Thoracic aorta (tissue), 2 donors: ENCODE results near the gene CTSE. TPM values are rescaled to one million over a fixed set of nuclear protein-coding genes. Genes with fewer than 3 reads are reported as not detected.

Source experiments
- ATAC-seq: fragments of 150-250 bp; one replicate; pipeline ENCODE4 v1.8.0; 2017; ENCODE audit warnings: low read depth; ENCODE audit not compliant: insufficient number of reproducible peaks, low FRiP score
- DNase-seq: peaks from one replicate; pipeline ENCODE4 v3.0.0-alpha.2; 2020; ENCODE audit warnings: low spot score
- H3K27ac ChIP-seq, 2 donors: fragments of 200-600 bp; sonication (generic); 1 replicate in 1 of 2; 2 replicates in 1 of 2; pipeline ENCODE4 v1.5.1; 2016; ENCODE audit warnings: mild to moderate bottlenecking in 2 of 2, moderate library complexity in 2 of 2
- H3K27me3 ChIP-seq: fragments of 200-600 bp; sonication (generic); replicated peaks from 2 replicates; pipeline ENCODE4 v1.6.0; 2016; ENCODE audit warnings: mild to moderate bottlenecking; ENCODE audit not compliant: insufficient read depth
- H3K36me3 ChIP-seq: fragments of 200-600 bp; sonication (generic); one replicate; pipeline ENCODE4 v1.5.1; 2016
- H3K4me1 ChIP-seq, 2 donors: fragments of 200-600 bp; sonication (generic); 1 replicate in 1 of 2; 2 replicates in 1 of 2; pipeline versions ENCODE4 v1.5.1 to v1.6.0; 2016; ENCODE audit warnings: low read depth in 2 of 2, mild to moderate bottlenecking in 1 of 2; ENCODE audit not compliant: control insufficient read depth in 1 of 2
- H3K4me3 ChIP-seq: fragments of 200-600 bp; sonication (generic); 2 replicates; pipeline ENCODE4 v1.5.1; 2016; ENCODE audit warnings: mild to moderate bottlenecking
- H3K9me3 ChIP-seq: fragments of 200-600 bp; sonication (generic); 2 replicates; pipeline ENCODE4 v1.5.1; 2016
- total RNA-seq, 2 donors: library from RNA; depleted of rRNA; stranded (reverse); fragments of >200 nt; gene quantifications; one replicate each; pipeline versions ENCODE4 v1.1.0 to v1.2.3, GENCODE V29; 2016
- TF ChIP-seq, protein P1 (sequence below): fragments of 200-600 bp; sonication (generic); IDR thresholded peaks from one replicate; pipeline ENCODE4 v1.5.1; 2019; ENCODE audit warnings: antibody characterized with exemption

Gene CTSE
- total RNA-seq, 2 donors from 2014 or later, result 22.2 TPM; not detected in 1

GRCh38 chr1:206041640-206042039, 17.9 kb upstream of the CTSE start:
- TF ChIP-seq, protein P1, sequence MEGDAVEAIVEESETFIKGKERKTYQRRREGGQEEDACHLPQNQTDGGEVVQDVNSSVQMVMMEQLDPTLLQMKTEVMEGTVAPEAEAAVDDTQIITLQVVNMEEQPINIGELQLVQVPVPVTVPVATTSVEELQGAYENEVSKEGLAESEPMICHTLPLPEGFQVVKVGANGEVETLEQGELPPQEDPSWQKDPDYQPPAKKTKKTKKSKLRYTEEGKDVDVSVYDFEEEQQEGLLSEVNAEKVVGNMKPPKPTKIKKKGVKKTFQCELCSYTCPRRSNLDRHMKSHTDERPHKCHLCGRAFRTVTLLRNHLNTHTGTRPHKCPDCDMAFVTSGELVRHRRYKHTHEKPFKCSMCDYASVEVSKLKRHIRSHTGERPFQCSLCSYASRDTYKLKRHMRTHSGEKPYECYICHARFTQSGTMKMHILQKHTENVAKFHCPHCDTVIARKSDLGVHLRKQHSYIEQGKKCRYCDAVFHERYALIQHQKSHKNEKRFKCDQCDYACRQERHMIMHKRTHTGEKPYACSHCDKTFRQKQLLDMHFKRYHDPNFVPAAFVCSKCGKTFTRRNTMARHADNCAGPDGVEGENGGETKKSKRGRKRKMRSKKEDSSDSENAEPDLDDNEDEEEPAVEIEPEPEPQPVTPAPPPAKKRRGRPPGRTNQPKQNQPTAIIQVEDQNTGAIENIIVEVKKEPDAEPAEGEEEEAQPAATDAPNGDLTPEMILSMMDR, result no peak
- no peaks in the 10 kb centered on the region for H3K36me3 ChIP-seq
- no peaks in the 10 kb centered on the region for H3K9me3 ChIP-seq
- ATAC-seq (no peak), DNase-seq (no peak)
- H3K4me3 ChIP-seq, result no peak overlapping the region
- no peaks in the 10 kb centered on the region for H3K4me1 ChIP-seq
- H3K27ac ChIP-seq, result no peak overlapping the region
- H3K27me3 ChIP-seq, result no peaks in the 10 kb centered on the region

DNA sequence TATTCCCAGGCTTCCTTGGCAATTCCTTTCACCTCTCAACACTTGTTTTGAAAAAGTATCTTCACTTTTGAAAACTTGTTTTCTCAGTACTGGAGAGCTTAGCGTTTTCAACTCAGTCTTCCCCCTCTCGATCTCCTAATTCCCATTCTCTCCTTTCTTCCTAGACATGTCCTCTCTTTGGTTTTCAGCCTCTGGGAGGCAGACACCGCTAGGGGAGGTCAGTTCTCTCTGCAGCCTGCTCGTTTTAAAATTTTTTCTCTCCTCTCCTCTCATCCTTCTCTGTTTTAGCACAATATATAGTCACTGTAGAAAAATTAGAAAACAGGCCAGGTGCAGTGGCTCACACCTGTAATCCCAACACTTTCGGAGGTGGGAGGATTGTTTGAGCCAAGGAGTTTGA, 16.6 kb upstream of the CTSE start:
- no peak for ATAC-seq
- no peak overlapping the region for H3K27ac ChIP-seq
- H3K4me1 ChIP-seq, result no peaks in the 10 kb centered on the region
- no peaks in the 10 kb centered on the region for H3K36me3 ChIP-seq
- H3K27me3 ChIP-seq, result no peaks in the 10 kb centered on the region
- H3K4me3 ChIP-seq, result no peak overlapping the region
- TF ChIP-seq, protein P1, result no peak
- H3K9me3 ChIP-seq, result no peaks in the 10 kb centered on the region
- DNase-seq, result no peak

- Histone ChIP-seq H3K27me3 (no peaks in the 10 kb centered on the region), H3K4me1 (no peaks in the 10 kb centered on the region), H3K36me3 (no peaks in the 10 kb centered on the region), H3K4me3 (no peak overlapping the region), H3K9me3 (no peaks in the 10 kb centered on the region), H3K27ac (no peak overlapping the region)
- ATAC-seq (no peak), DNase-seq (no peak)
- TF ChIP-seq, protein P1, result no peak
Measured at GRCh38 chr1:206039046-206039973, 15.6 kb upstream of the CTSE start.

GRCh38 chr1:206037581-206037980, 13.9 kb upstream of the CTSE start:
- H3K4me3 ChIP-seq, result no peak overlapping the region
- DNase-seq (no peak), ATAC-seq (no peak)
- no peaks in the 10 kb centered on the region for H3K36me3 ChIP-seq
- no peaks in the 10 kb centered on the region for H3K4me1 ChIP-seq
- no peaks in the 10 kb centered on the region for H3K9me3 ChIP-seq
- H3K27me3 ChIP-seq, result no peaks in the 10 kb centered on the region
- TF ChIP-seq, protein P1, result no peak
- H3K27ac ChIP-seq, result no peak overlapping the region

DNA sequence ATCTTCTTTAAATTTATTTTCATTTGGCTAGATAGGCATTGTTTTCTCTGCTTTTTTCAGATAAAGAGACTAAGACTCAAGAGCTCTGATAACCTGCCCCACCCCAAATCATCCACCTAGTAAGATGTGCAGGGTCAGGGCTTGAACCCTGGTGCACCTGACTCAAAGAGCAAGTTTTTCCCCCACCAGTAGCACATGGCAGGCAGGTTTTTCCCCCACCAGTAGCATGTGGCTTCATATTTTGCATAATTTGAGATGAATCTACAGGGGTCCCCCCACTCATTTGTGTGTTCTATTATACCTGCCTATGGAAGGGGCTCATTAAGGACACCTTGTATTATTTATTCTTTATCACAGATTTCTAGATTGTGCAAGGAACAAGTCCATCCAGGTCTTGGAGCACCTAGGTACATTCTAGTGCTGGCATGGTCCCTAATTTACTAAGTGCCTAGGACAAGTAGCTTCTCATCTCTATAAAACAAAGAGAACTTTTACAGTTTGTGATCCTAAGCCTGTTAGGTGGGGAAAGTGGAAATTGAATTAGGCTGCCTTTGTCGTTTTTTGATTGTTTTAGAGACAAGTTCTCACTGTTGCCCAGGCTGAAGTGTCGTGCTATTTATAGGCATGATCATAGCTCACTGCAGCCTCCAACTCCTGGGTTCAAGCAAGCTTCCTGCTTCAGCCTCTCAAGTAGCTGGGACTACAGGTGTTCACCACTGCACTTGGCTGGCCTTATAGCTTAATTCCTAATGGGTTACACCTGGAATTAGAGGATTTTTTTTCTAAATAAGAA, 13.2 kb upstream of the CTSE start:
- Histone ChIP-seq H3K9me3 (no peaks in the 10 kb centered on the region), H3K36me3 (no peaks in the 10 kb centered on the region), H3K4me3 (no peak overlapping the region), H3K27me3 (no peaks in the 10 kb centered on the region), H3K27ac (no peak overlapping the region), H3K4me1 (no peaks in the 10 kb centered on the region)
- TF ChIP-seq, protein P1, result no peak
- ATAC-seq (no peak), DNase-seq (no peak)
